ENCODE measurements around the gene BACH2. TPM values are rescaled to one million over a fixed set of nuclear protein-coding genes. Genes with fewer than 3 reads are reported as not detected.

BACH2 gene
- total and polyA plus RNA-seq, 2 of the 4 experiments (the other 2 are of a cell fraction) = 1.3 to 1.4 TPM

DNA sequence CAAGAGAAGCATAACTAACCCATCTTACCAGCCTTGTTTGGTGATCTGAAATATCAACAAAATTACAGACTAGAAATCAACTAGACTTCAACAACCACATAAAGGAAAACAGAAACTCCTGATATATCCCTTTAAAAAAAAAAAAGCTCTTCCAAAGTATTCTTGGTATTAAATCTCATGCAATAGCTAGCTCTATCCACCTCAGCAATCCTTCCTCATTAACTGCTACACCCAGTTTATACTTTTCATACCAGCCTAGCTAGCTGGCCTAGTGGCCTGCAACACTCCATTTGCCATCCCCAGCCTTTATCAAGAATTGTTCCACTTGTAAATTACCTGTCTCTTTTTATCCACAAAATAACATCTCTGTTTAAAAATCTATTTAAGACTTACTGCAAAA, 69.0 kb downstream of the BACH2 start:
- Histone ChIP-seq H3K4ac (ENCODE audit: low read depth, low read length) (no peak overlapping the region; the same call in 1 of the 2 replicates), H3K27ac (ENCODE audit: insufficient read depth, low read length) (no peak overlapping the region), H4K91ac (ENCODE audit: insufficient read depth, low read depth, low read length) (no peak overlapping the region), H3K79me1 (ENCODE audit: low read depth in 1 of 2, low read length in 2 of 2) (no peaks in the 10 kb centered on the region), H2AK5ac (ENCODE audit: low read depth, low read length) (no peak overlapping the region), H2BK20ac (ENCODE audit: low read depth, low read length) (no peak overlapping the region), H3K23ac (ENCODE audit: low read depth, low read length) (no peak overlapping the region), H2BK120ac (ENCODE audit: low read depth, low read length) (no peak overlapping the region), H3K4me1 (ENCODE audit: control insufficient read depth, insufficient read depth, low read length) (peaks cover 10% of the 10 kb centered on the region), H2AFZ (replicated peaks; ENCODE audit: low read length, poor library complexity) (no peak overlapping the region), H2BK15ac (ENCODE audit: low read depth, low read length) (no peak overlapping the region), H4K20me1 (ENCODE audit: insufficient read depth, low read length) (no peaks in the 10 kb centered on the region), H3K18ac (ENCODE audit: low read depth, low read length) (no peak overlapping the region; the same call in 1 of the 2 replicates), H3K4me3 (ENCODE audit: insufficient read depth, low read depth, low read length) (no peak overlapping the region), H3K14ac (replicated peaks; ENCODE audit: low read depth, low read length) (no peak overlapping the region), H3K9me3 (ENCODE audit: control insufficient read depth, insufficient read depth, low read length) (peaks cover 4% of the 10 kb centered on the region; the same call in 1 of the 2 replicates), H3K4me2 (ENCODE audit: low read depth, low read length) (no peak overlapping the region), H2AK9ac (replicated peaks; ENCODE audit: low read depth, low read length, poor library complexity) (no peak overlapping the region), H3K56ac (ENCODE audit: extremely low read depth, insufficient read depth, low read length) (no peak overlapping the region), H3K9ac (ENCODE audit: low read depth, low read length) (no peak overlapping the region), H4K5ac (ENCODE audit: low read depth, low read length) (no peak overlapping the region), H3K9me1 (ENCODE audit: insufficient read depth, low read length) (no peaks in the 10 kb centered on the region), H3K36me3 (ENCODE audit: control insufficient read depth, insufficient read depth, low read length) (no peaks in the 10 kb centered on the region), H3K27me3 (ENCODE audit: control insufficient read depth, insufficient read depth, low read length) (no peaks in the 10 kb centered on the region), H4K8ac (ENCODE audit: low read depth in 2 of 2, low read length in 2 of 2) (no peak overlapping the region), H2BK5ac (ENCODE audit: low read depth, low read length, poor library complexity, severe bottlenecking) (no peak overlapping the region)
- dilution Hi-C loops (cut with HindIII; ENCODE audit: low sequenced_read_pairs, unreplicated experiment) = no loop called here
- POLR2A ChIA-PET (ENCODE audit: unreplicated experiment) = interaction anchor here (0.6 kb wide), 1 partner anchor 135 kb away, joined by 4 read pairs; no protein-coding TSS in a partner anchor
- peak; percentile 75 for ATAC-seq (ENCODE audit: low read depth)
- no peak for DNase-seq
- TF ChIP-seq MXI1 (IDR thresholded peaks at IDR 0.05; ENCODE audit: borderline replicate concordance, low read depth, low read length) (no peak), CEBPB (IDR thresholded peaks at IDR 0.05; ENCODE audit: low read depth, low read length) (no peak), MAZ (IDR thresholded peaks at IDR 0.05; ENCODE audit: borderline replicate concordance, low read depth, low read length) (no peak), NFE2L2 (IDR thresholded peaks at IDR 0.05; ENCODE audit: low read depth, low read length) (no peak), SMC3 (IDR thresholded peaks at IDR 0.05; ENCODE audit: low read depth, low read length) (no peak), CTCF (conservative IDR thresholded peaks at IDR 0.05; ENCODE audit: low read depth, low read length) (no peak), CHD1 (IDR thresholded peaks at IDR 0.05; ENCODE audit: low read depth, low read length) (no peak), RFX5 (IDR thresholded peaks at IDR 0.05; ENCODE audit: low read depth, low read length) (no peak), ELK1 (IDR thresholded peaks at IDR 0.05; ENCODE audit: borderline replicate concordance, low read depth, low read length) (no peak), POLR2A (IDR thresholded peaks at IDR 0.05; ENCODE audit: low read depth, low read length) (no peak), RAD21 (IDR thresholded peaks at IDR 0.05; ENCODE audit: low read length) (no peak), MAFK (IDR thresholded peaks at IDR 0.05; ENCODE audit: low read depth, low read length) (no peak)
- CTCF ChIA-PET = no interaction called here
- BruUV-seq (replicated peaks) = no TSS peak
- intact Hi-C loops (cut with micrococcal nuclease) = no loop called here
- in situ Hi-C loops (cut with MboI; ENCODE audit: low sequenced_read_pairs) = no loop called here
